ENCODE results near the gene PTGES2. TPM values are rescaled to one million over a fixed set of nuclear protein-coding genes. Genes with fewer than 3 reads are reported as not detected.

PTGES2 gene
- total RNA-seq, 2 donors from 2014 or later, result 73.5 to 84.5 TPM

DNA sequence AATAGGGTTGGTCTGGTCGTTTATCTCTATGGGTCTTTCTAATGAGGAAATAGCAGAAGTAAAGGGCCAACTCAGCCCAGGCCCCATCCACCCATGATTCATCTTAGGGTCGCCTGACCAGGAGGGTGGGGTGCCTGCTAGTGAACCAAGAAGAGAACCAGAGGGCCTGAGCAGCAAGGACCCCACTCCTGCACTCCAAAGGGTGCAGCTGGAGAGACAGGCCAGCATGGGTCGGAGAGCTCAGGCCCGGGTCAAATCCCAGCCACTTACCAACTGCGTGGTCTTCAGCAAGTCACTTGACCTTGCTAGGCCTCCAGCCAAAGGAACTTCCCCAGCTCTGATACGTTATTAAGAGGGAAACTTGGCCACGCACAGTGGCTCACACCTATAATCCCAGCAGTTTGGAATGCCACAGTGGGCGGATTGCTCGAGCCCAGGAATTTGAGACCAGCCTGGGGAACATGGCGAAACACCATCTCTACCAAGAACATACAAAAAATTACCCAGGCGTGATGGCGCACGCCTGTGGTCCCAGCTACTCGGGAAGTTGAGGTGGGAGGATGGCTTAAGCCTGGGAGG, 36.9 kb upstream of the PTGES2 start:
- no peaks in the 10 kb centered on the region for H3K27me3 ChIP-seq (ENCODE audit: control insufficient read depth, insufficient read depth, low read length, poor library complexity, severe bottlenecking)
- no peak overlapping the region for H3K27ac Mint-ChIP-seq
- H3K27me3 Mint-ChIP-seq (ENCODE audit: insufficient read depth), result no peaks in the 10 kb centered on the region
- TF ChIP-seq CTCF (conservative IDR thresholded peaks at IDR 0.05), result no peak
- H3K4me3 Mint-ChIP-seq, result no peak overlapping the region
- peaks cover 63% of the 10 kb centered on the region for H3K36me3 ChIP-seq (ENCODE audit: control insufficient read depth, insufficient read depth, low read length)
- H3K27ac ChIP-seq (ENCODE audit: low read depth, low read length), result no peak overlapping the region
- 94 to 96% methylated on average over 10 to 14 of the region's 14 CpGs for WGBS, 2 experiments (ENCODE audit: insufficient coverage in 1 of 2, insufficient read length in 1 of 2)
- H3K9ac ChIP-seq (ENCODE audit: extremely low read depth, low read length, poor library complexity, severe bottlenecking), result no peak overlapping the region
- H3K9me3 Mint-ChIP-seq, result no peaks in the 10 kb centered on the region
- H3K36me3 Mint-ChIP-seq (ENCODE audit: low read depth), result peaks cover 54% of the 10 kb centered on the region
- DNase-seq, result no peak
- H3K4me1 Mint-ChIP-seq, result peaks cover 6% of the 10 kb centered on the region
- H3K4me1 ChIP-seq (ENCODE audit: control insufficient read depth, insufficient read depth, low read length), result no peaks in the 10 kb centered on the region
- no peak overlapping the region for H3K4me3 ChIP-seq (ENCODE audit: low read length)
- H3K9me3 ChIP-seq (ENCODE audit: control insufficient read depth, low read length), result no peaks in the 10 kb centered on the region

GRCh38 chr9:128163523-128164306, 36.2 kb upstream of the PTGES2 start:
- no peak overlapping the region for H3K4me3 Mint-ChIP-seq
- peaks cover 56% of the 10 kb centered on the region for H3K36me3 ChIP-seq (ENCODE audit: control insufficient read depth, insufficient read depth, low read length)
- no peaks in the 10 kb centered on the region for H3K9me3 ChIP-seq (ENCODE audit: control insufficient read depth, low read length)
- H3K27me3 Mint-ChIP-seq (ENCODE audit: insufficient read depth), result no peaks in the 10 kb centered on the region
- H3K36me3 Mint-ChIP-seq (ENCODE audit: low read depth), result peaks cover 47% of the 10 kb centered on the region
- peaks cover 6% of the 10 kb centered on the region for H3K4me1 Mint-ChIP-seq
- WGBS, 2 experiments (ENCODE audit: insufficient coverage in 1 of 2, insufficient read length in 1 of 2), result 90 to 98% methylated on average over 6 to 10 of the region's 10 CpGs
- no peaks in the 10 kb centered on the region for H3K9me3 Mint-ChIP-seq
- H3K9ac ChIP-seq (ENCODE audit: extremely low read depth, low read length, poor library complexity, severe bottlenecking), result no peak overlapping the region
- peak; percentile 41 for DNase-seq
- no peaks in the 10 kb centered on the region for H3K27me3 ChIP-seq (ENCODE audit: control insufficient read depth, insufficient read depth, low read length, poor library complexity, severe bottlenecking)
- no peak overlapping the region for H3K27ac Mint-ChIP-seq
- H3K4me1 ChIP-seq (ENCODE audit: control insufficient read depth, insufficient read depth, low read length), result no peaks in the 10 kb centered on the region
- no peak overlapping the region for H3K4me3 ChIP-seq (ENCODE audit: low read length)
- TF ChIP-seq CTCF (conservative IDR thresholded peaks at IDR 0.05), result no peak
- H3K27ac ChIP-seq (ENCODE audit: low read depth, low read length), result no peak overlapping the region

GRCh38 chr9:128163027-128163515, 35.5 kb upstream of the PTGES2 start:
- H3K36me3 Mint-ChIP-seq (ENCODE audit: low read depth), result peaks cover 43% of the 10 kb centered on the region
- no peak overlapping the region for H3K4me3 Mint-ChIP-seq
- no peaks in the 10 kb centered on the region for H3K9me3 Mint-ChIP-seq
- Histone ChIP-seq H3K9ac (ENCODE audit: extremely low read depth, low read length, poor library complexity, severe bottlenecking) (no peak overlapping the region), H3K4me3 (ENCODE audit: low read length) (no peak overlapping the region), H3K27me3 (ENCODE audit: control insufficient read depth, insufficient read depth, low read length, poor library complexity, severe bottlenecking) (no peaks in the 10 kb centered on the region), H3K4me1 (ENCODE audit: control insufficient read depth, insufficient read depth, low read length) (no peaks in the 10 kb centered on the region), H3K36me3 (ENCODE audit: control insufficient read depth, insufficient read depth, low read length) (peaks cover 51% of the 10 kb centered on the region), H3K27ac (ENCODE audit: low read depth, low read length) (no peak overlapping the region), H3K9me3 (ENCODE audit: control insufficient read depth, low read length) (no peaks in the 10 kb centered on the region)
- no peak overlapping the region for H3K27ac Mint-ChIP-seq
- peak; percentile 38 for DNase-seq
- 92 to 95% methylated on average over 3 to 6 of the region's 6 CpGs for WGBS, 2 experiments (ENCODE audit: insufficient coverage in 1 of 2, insufficient read length in 1 of 2)
- no peaks in the 10 kb centered on the region for H3K27me3 Mint-ChIP-seq (ENCODE audit: insufficient read depth)
- peaks cover 6% of the 10 kb centered on the region for H3K4me1 Mint-ChIP-seq
- TF ChIP-seq CTCF (conservative IDR thresholded peaks at IDR 0.05), result no peak

All from endodermal cell (in vitro differentiated cells).